K562 (cell line): ENCODE measurements around the gene KLF1. TPM values are rescaled to one million over a fixed set of nuclear protein-coding genes. Genes with fewer than 3 reads are reported as not detected.

ENCODE experiments used
- CTBP1 ChIP-seq: fragments of 450-650 bp; IDR thresholded peaks from 2 replicates; pipeline ENCODE4 v1.6.1; 2016; ENCODE audit warnings: borderline replicate concordance
- EP300 ChIP-seq: IDR thresholded peaks from 2 replicates; pipeline ENCODE4 v1.6.1; 2012; ENCODE audit warnings: low read length, improper control_type of control experiment
- ID3 ChIP-seq, 2 experiments: fragments of 250-450 bp in 1 of 2; fragments of 450-650 bp in 1 of 2; sonication (Bioruptor Pico) in 1 of 2; IDR thresholded peaks; 2 replicates each; pipeline versions ENCODE4 v1.6.1 to v1.8.0; 2016 to 2021; ENCODE audit warnings: mild to moderate bottlenecking in 2 of 2, moderate library complexity in 2 of 2, missing compliant biosample characterization in 1 of 2, missing genetic modification characterization in 1 of 2
- MXD1 ChIP-seq: fragments of 250-450 bp; sonication (Bioruptor Pico); IDR thresholded peaks from 2 replicates; pipeline ENCODE4 v1.8.0; 2021; ENCODE audit warnings: borderline replicate concordance, mild to moderate bottlenecking, moderate library complexity; ENCODE audit not compliant: poor library complexity, severe bottlenecking
- PATZ1 ChIP-seq: fragments of 250-450 bp; sonication (Bioruptor Pico); IDR thresholded peaks from 2 replicates; pipeline ENCODE4 v1.5.0; 2020; ENCODE audit warnings: mild to moderate bottlenecking, borderline replicate concordance
- PRMT5 ChIP-seq: sonication (generic); formaldehyde crosslinking; IDR thresholded peaks from 2 replicates; pipeline ENCODE4 v1.5.0; 2020; ENCODE audit warnings: missing genetic modification reagents
- RAD51 ChIP-seq: fragments of 450-650 bp; IDR thresholded peaks from 2 replicates; pipeline ENCODE4 v1.7.1; 2016; ENCODE audit warnings: low read depth, mild to moderate bottlenecking, borderline replicate concordance
- ZNF318 ChIP-seq, 2 experiments: fragments of 450-650 bp; IDR thresholded peaks; 2 replicates each; pipeline ENCODE4 v1.6.1; 2016; ENCODE audit warnings: mild to moderate bottlenecking in 2 of 2, borderline replicate concordance in 1 of 2, low read depth in 1 of 2, moderate library complexity in 1 of 2
- ZNF395 ChIP-seq: fragments of 200-800 bp; sonication (Bioruptor generic); IDR thresholded peaks from 2 replicates; pipeline ENCODE4 v1.6.1; 2017; ENCODE audit warnings: missing genetic modification characterization, missing compliant biosample characterization
- polyA plus RNA-seq, 8 experiments: library from polyadenylated mRNA; depleted of rRNA in 4 of 8; stranded (reverse) in 5 of 8; unstranded in 3 of 8; fragments of >200 nt; fragmentation: Nextera tagmentation in 2 of 8; fragmentation: Illumina TruSeq in 1 of 8; extraction: Ambion mirVana in 2 of 8; extraction: Trizol in 1 of 8; gene quantifications; 2 replicates each; pipeline versions ENCODE4 v1.2.1 to v1.2.3, GENCODE V29; 2011 to 2014; ENCODE audit warnings: inconsistent platforms in 1 of 8, missing spikeins in 1 of 8
- total RNA-seq, 7 experiments: library from RNA; depleted of rRNA in 6 of 7; stranded (reverse); fragments of >200 nt in 6 of 7; fragmentation: Illumina TruSeq in 2 of 7; extraction: Trizol in 2 of 7; gene quantifications; 2 replicates each; pipeline versions ENCODE4 v1.2.1 to v1.2.3, GENCODE V29; 2011 to 2021; ENCODE audit warnings: low replicate concordance in 1 of 7

Gene KLF1
- total and polyA plus RNA-seq, 9 of the 15 experiments (the other 6 are each of a cell fraction or from before 2014, with no cell fraction given): 8.4 to 163 (median 47.3) TPM

GRCh38 chr19:12836529-12836863 is 50.5 kb downstream of the KLF1 start (continued):
- TF ChIP-seq ZNF318 (IDR thresholded peaks at IDR 0.05; ENCODE audit: borderline replicate concordance in 1 of 2, low read depth in 1 of 2): no peak
- TF ChIP-seq PATZ1: no peak
- TF ChIP-seq ID3 (CRISPR knock-in tag; IDR thresholded peaks at IDR 0.05): no peak
- 0 out of 2 replicates have a peak, but pooled peaks have one; percentile 3 for TF ChIP-seq ID3 (tag; IDR thresholded peaks at IDR 0.05)
- TF ChIP-seq ZNF395: 0 out of 2 replicates have a peak, but pooled peaks have one; percentile 32
- no peak for TF ChIP-seq RAD51
- TF ChIP-seq MXD1: no peak
- TF ChIP-seq PRMT5 (CRISPR knock-in tag): no peak
- 0 out of 2 replicates have a peak, but pooled peaks have one; percentile 5 for TF ChIP-seq CTBP1
- TF ChIP-seq EP300: no peak
